ENCODE results near the gene PPP1R36.
"Not testable (repeated sequence)": the region's sequence is repeated elsewhere in the genome, so short reads cannot be mapped to it uniquely, and the experiment has no call there.

Gene PPP1R36

GRCh38 chr14:64614166-64614565 is 64.4 kb downstream of the PPP1R36 start:
- DNase-seq = no peak

GRCh38 chr14:64614805-64615391 is 65.1 kb downstream of the PPP1R36 start:
- no peak for DNase-seq

GRCh38 chr14:64617872-64618408 is 68.2 kb downstream of the PPP1R36 start:
- not testable (repeated sequence) for DNase-seq

GRCh38 chr14:64620910-64621309 is 71.1 kb downstream of the PPP1R36 start:
- no peak for DNase-seq

GRCh38 chr14:64623554-64624165 is 73.9 kb downstream of the PPP1R36 start:
- no peak for DNase-seq

GRCh38 chr14:64625386-64626232 is 75.8 kb downstream of the PPP1R36 start:
- DNase-seq = no peak

- no peak for DNase-seq
These were observed 79.2 kb downstream of the PPP1R36 start for GRCh38 chr14:64628940-64629408.

GRCh38 chr14:64630778-64631177 is 81.0 kb downstream of the PPP1R36 start:
- no peak for DNase-seq

- not testable (repeated sequence) for DNase-seq
These were observed 81.5 kb downstream of the PPP1R36 start for GRCh38 chr14:64631222-64631621.

GRCh38 chr14:64632056-64632455 is 82.3 kb downstream of the PPP1R36 start:
- DNase-seq = no peak

GRCh38 chr14:64634558-64634957 is 84.8 kb downstream of the PPP1R36 start:
- no peak for DNase-seq

- DNase-seq = peak; percentile 57
These were observed 86.6 kb downstream of the PPP1R36 start for GRCh38 chr14:64636208-64636979.

GRCh38 chr14:64636980-64637429 is 87.2 kb downstream of the PPP1R36 start:
- DNase-seq = no peak

- no peak for DNase-seq
These were observed 88.1 kb downstream of the PPP1R36 start for GRCh38 chr14:64637735-64638473.

- no peak for DNase-seq
These were observed 88.9 kb downstream of the PPP1R36 start for GRCh38 chr14:64638625-64639024.
